ENCODE measurements around the gene NDC1.
A peak's percentile ranks its signal among the peaks of the same experiment; 100 is the strongest.

NDC1 gene

DNA sequence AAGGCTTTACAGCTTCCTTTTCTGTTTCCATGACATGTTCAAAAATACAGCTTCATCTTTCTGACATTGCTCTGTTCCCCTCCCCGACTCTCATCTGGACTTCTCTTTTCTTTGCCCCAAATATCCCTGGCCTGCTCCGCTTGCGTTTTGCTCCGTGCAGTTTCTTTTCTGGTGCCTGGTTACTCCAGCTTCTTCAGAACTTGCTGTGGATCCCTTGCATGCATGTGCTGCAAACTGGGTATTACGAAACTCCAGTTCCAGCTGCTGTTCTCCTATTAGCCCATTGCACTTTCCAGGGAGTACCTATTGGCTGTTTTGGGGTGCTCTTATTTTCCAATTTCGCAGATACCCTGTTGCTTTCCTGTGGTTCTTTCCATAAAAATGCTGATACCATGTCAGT lies 9.9 kb upstream of the NDC1 start:
- no peak overlapping the region for H3K27ac ChIP-seq
- no peak for DNase-seq (ENCODE audit: low spot score)
- ChIA-PET POLR2A (ENCODE audit: low non-redundant PET) (no interaction called here), CTCF (interaction anchor here (0.5 to 0.9 kb wide), 4 partner anchors 13 to 153 kb away, joined by 3 read pairs; no protein-coding TSS in a partner anchor)
- TF ChIP-seq, protein P1, sequence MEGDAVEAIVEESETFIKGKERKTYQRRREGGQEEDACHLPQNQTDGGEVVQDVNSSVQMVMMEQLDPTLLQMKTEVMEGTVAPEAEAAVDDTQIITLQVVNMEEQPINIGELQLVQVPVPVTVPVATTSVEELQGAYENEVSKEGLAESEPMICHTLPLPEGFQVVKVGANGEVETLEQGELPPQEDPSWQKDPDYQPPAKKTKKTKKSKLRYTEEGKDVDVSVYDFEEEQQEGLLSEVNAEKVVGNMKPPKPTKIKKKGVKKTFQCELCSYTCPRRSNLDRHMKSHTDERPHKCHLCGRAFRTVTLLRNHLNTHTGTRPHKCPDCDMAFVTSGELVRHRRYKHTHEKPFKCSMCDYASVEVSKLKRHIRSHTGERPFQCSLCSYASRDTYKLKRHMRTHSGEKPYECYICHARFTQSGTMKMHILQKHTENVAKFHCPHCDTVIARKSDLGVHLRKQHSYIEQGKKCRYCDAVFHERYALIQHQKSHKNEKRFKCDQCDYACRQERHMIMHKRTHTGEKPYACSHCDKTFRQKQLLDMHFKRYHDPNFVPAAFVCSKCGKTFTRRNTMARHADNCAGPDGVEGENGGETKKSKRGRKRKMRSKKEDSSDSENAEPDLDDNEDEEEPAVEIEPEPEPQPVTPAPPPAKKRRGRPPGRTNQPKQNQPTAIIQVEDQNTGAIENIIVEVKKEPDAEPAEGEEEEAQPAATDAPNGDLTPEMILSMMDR (conservative IDR thresholded peaks at IDR 0.05; ENCODE audit: low read depth) = no peak

DNA sequence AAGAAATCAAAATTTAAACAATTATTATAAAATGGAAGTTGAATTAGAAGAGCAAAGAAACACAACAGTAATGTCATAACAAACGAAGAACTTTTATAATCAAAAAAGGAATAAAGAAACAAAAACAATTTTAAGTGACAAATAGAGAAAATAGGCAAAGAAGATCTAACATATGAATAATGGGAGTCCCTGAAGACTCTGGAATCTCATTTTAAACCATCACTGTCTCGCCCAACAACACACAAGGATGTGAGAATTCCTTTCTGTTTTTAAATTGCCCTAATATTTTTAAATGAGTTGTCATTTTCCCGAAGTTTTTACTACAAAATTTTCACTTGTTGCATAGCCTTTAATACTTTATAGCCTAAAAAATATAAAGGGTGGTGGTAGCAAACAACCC lies 4.3 kb upstream of the NDC1 start:
- no peak for DNase-seq (ENCODE audit: low spot score)
- no peak overlapping the region for H3K27ac ChIP-seq
- TF ChIP-seq, protein P1 (conservative IDR thresholded peaks at IDR 0.05; ENCODE audit: low read depth) = no peak
- CTCF ChIA-PET = no interaction called here
- POLR2A ChIA-PET (ENCODE audit: low non-redundant PET) = no interaction called here

DNA sequence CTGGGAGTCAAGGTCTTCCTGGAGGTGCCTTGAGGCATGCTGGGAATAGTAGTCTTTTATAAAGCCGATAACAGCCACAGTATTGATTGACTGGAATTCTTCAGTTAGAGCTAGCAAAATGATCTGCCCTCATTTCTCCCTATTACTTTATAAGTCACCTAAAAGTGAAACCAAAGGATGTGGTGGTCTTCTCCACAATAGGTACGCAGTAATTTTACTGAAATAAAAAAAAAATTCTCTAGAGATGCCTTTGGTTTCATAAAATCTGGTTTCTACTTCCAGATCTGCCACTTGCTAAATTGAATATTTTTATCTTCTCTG lies 518 bp upstream of the NDC1 start:
- TF ChIP-seq, protein P1 (conservative IDR thresholded peaks at IDR 0.05; ENCODE audit: low read depth) = no peak
- CTCF ChIA-PET = no interaction called here
- POLR2A ChIA-PET (ENCODE audit: low non-redundant PET) = interaction anchor here (1.2 kb wide), 1 partner anchor 107 kb away, joined by 4 read pairs; the partner anchor contains the start of gene IFT25
- peak overlapping the region; percentile 99 for H3K27ac ChIP-seq
- no peak for DNase-seq (ENCODE audit: low spot score)

DNA sequence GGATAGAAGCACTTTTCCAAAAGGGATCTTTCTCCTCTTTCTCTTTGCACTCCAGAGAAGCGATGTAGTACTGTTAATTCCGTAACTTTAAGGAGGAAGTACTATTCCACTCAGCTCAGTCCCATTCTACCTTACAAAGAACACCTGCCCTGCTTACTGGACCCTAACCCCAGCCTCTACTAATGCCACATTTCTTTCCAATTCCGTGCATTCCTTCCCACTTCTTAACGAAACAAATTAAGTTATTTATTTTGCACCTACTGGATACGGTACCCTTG lies 511 bp downstream of the NDC1 start:
- TF ChIP-seq, protein P1 (conservative IDR thresholded peaks at IDR 0.05; ENCODE audit: low read depth) = no peak
- ChIA-PET POLR2A (ENCODE audit: low non-redundant PET) (no interaction called here), CTCF (interaction anchor here (0.7 kb wide), 1 partner anchor 166 kb away, joined by 4 read pairs; no protein-coding TSS in a partner anchor)
- DNase-seq (ENCODE audit: low spot score) = peak; percentile 8
- H3K27ac ChIP-seq = peak overlapping the region; percentile 99

DNA sequence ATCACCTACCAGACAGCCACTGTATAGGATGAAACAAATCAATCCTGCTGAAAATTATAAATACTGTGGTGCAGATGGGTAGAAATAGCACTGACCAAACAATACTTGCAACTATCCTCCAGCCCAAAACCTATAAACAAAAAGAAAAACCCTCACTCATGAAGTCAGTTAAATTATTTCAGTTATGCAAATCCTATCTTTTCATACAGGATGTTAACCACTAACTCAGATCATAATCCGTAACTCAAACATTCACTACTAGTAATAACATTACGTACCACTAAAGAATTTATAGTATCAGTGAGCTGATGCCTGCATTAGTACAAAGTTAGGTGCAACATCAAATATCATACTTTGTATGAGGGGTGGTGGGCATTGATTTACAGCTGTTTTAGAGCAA lies 2.6 kb downstream of the NDC1 start:
- TF ChIP-seq, protein P1 (conservative IDR thresholded peaks at IDR 0.05; ENCODE audit: low read depth) = no peak
- CTCF ChIA-PET = no interaction called here
- DNase-seq (ENCODE audit: low spot score) = no peak
- POLR2A ChIA-PET (ENCODE audit: low non-redundant PET) = no interaction called here
- H3K27ac ChIP-seq = no peak overlapping the region

DNA sequence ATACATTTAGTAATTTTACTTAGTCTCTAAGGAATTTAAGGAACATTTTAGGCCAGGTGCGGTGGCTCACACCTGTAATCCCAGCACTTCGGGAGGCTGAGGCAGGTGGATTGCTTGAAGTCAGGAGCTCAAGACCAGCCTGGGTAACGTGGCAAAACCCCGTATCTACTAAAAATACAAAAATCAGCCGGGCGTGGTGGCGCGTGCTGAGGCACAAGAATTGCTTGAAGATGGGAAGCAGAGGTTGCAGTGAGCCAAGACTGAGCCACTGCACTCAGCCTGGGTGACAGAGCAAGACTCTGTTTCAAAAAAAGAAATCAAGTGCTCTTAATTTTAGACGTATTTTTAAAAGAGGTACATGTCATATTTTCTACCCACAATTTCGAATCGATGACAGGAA lies 3.3 kb downstream of the NDC1 start:
- POLR2A ChIA-PET (ENCODE audit: low non-redundant PET) = no interaction called here
- H3K27ac ChIP-seq = no peak overlapping the region
- no peak for DNase-seq (ENCODE audit: low spot score)
- CTCF ChIA-PET = interaction anchor here (0.6 kb wide), 2 partner anchors 13 to 494 kb away, joined by 3 read pairs; no protein-coding TSS in a partner anchor
- TF ChIP-seq, protein P1 (conservative IDR thresholded peaks at IDR 0.05; ENCODE audit: low read depth) = no peak

DNA sequence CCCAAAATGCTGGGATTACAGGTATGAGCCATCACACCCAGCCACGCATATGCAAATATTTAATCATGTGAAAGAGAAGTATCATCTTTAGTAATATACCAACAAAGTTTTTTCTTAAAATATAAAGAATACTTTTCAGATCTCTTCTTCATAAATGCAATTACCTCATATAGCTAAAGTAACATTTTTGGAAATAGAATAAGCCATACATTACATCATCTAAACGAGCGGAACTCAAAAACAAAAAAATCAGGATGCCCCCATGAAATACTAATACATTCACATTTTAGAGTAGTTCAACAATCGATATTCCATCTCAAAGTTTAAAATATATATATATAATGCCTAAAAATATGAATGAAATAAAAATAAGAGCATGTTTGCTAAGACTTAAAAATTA lies 4.7 kb downstream of the NDC1 start:
- CTCF ChIA-PET = no interaction called here
- POLR2A ChIA-PET (ENCODE audit: low non-redundant PET) = no interaction called here
- H3K27ac ChIP-seq = no peak overlapping the region
- no peak for DNase-seq (ENCODE audit: low spot score)
- TF ChIP-seq, protein P1 (conservative IDR thresholded peaks at IDR 0.05; ENCODE audit: low read depth) = no peak

Measured in RWPE1 (cell line).